HG03039 (cell line): ENCODE data around the gene CCDC57.

Experiments used
- ATAC-seq: cut with Tn5 transposase; IDR thresholded peaks from one replicate; pipeline ENCODE4 v1.9.1; 2021; ENCODE audit warnings: mild to moderate bottlenecking, moderate library complexity; ENCODE audit not compliant: unreplicated experiment

CCDC57 gene

GRCh38 chr17:82070611-82071010, 142.0 kb downstream of the CCDC57 start:
- no peak for ATAC-seq

GRCh38 chr17:82065638-82066303, 146.9 kb downstream of the CCDC57 start, which contains the start of gene DUS1L:
TSS of gene DUS1L (minus strand) at chr17:82065804. CDS start at chr17:82065059, 745 bp downstream.
- ATAC-seq = no peak

- no peak for ATAC-seq
These were observed 147.4 kb downstream of the CCDC57 start for GRCh38 chr17:82065193-82065637.

GRCh38 chr17:82064433-82065192, 148.0 kb downstream of the CCDC57 start:
- no peak for ATAC-seq

- ATAC-seq = no peak
These were observed 148.9 kb downstream of the CCDC57 start for GRCh38 chr17:82063424-82064415.

- ATAC-seq = no peak
These were observed 149.7 kb downstream of the CCDC57 start for GRCh38 chr17:82062984-82063368.

- ATAC-seq = no peak
These were observed 150.3 kb downstream of the CCDC57 start for GRCh38 chr17:82062076-82062983.

- no peak for ATAC-seq
These were observed 151.4 kb downstream of the CCDC57 start for GRCh38 chr17:82061047-82061925.

GRCh38 chr17:82060614-82061013, 152.0 kb downstream of the CCDC57 start:
- ATAC-seq = no peak

GRCh38 chr17:82060001-82060380, 152.7 kb downstream of the CCDC57 start:
- ATAC-seq = no peak

- ATAC-seq = no peak
These were observed 153.2 kb downstream of the CCDC57 start for GRCh38 chr17:82059272-82060000.

GRCh38 chr17:82058855-82059249, 153.8 kb downstream of the CCDC57 start:
- ATAC-seq = no peak

GRCh38 chr17:82058230-82058854, 154.3 kb downstream of the CCDC57 start:
- no peak for ATAC-seq

- no peak for ATAC-seq
These were observed 155.7 kb downstream of the CCDC57 start for GRCh38 chr17:82056729-82057621.

GRCh38 chr17:82055965-82056728, 156.5 kb downstream of the CCDC57 start:
- no peak for ATAC-seq
